Measurements from ENCODE around the gene OCIAD2.
"Not testable (repeated sequence)": the region's sequence is repeated elsewhere in the genome, so short reads cannot be mapped to it uniquely, and the experiment has no call there.

OCIAD2 gene, protein sequence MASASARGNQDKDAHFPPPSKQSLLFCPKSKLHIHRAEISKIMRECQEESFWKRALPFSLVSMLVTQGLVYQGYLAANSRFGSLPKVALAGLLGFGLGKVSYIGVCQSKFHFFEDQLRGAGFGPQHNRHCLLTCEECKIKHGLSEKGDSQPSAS

DNA sequence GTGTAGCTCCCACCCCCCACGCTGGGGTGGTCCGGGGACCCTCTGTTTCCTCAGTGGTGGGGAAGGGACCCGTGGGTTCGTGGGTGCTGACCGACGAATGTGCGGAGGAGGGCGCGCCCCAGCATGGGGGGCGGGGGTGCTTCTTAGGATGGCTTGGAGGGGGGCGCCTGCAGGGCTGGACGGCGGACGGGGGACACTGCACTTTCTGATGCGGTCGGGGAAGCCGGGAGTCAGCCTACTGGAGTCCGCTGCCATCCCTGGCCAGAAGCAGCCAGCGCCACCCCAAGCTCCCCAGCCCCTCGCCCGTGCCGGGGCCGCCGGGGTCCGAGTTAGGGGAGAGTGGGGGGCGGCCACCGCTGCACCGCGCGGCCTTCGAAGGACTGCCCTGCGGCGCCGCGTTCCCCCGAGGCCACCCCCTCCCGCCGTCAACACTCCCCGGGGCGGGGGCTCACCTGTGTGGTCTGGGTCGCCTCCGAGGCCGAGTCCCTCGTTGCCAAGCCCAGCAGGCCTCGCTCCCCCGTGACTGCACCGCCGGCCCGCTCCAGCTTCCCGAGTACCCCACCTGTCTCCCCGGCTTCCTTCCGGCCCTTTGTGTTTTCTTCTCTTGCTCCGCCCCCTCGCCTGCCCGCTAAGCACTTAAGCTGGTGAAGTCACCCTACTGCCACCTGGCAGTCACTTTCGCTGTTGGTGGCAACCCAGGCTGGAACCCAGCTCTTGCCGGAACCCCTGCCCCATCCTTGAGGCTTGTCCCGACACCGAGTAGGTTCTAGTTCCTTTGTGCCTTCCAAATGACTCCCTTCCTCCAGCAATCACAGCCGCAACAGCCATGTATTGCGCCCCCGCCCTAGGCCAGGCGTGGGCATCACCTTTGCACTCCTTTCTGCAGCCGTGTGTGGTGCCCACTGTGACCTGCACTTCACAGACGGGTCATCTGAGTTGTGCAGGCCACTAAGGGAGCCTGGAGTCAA lies at the start of gene OCIAD2:
TSS of gene OCIAD2 (minus strand) at position 569 of the 968 bp plus-strand sequence. CDS start 2,225 bp downstream, outside the sequence.
- peak; percentile 83 to 84 for DNase-seq

DNA sequence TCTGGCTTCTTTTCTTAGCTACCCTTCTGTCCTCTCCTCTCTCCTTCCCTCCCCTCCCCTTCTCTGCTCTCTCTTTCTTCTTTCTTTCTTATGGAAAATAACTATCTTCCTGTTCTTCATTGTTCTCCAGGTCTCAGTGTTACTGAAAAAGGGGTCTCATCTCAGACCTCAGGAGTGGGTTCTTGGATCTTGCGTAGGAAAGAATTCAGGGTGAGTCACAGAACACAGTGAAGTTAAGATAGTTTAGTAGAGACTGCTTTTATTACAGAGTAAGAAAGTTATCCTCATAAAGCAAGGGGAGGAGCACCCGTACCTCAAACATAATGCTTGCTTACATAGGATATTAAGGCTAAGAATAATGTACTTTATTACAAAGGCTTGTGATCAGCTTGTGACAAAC lies 47.7 kb upstream of the OCIAD2 start:
- DNase-seq, result no peak

DNA sequence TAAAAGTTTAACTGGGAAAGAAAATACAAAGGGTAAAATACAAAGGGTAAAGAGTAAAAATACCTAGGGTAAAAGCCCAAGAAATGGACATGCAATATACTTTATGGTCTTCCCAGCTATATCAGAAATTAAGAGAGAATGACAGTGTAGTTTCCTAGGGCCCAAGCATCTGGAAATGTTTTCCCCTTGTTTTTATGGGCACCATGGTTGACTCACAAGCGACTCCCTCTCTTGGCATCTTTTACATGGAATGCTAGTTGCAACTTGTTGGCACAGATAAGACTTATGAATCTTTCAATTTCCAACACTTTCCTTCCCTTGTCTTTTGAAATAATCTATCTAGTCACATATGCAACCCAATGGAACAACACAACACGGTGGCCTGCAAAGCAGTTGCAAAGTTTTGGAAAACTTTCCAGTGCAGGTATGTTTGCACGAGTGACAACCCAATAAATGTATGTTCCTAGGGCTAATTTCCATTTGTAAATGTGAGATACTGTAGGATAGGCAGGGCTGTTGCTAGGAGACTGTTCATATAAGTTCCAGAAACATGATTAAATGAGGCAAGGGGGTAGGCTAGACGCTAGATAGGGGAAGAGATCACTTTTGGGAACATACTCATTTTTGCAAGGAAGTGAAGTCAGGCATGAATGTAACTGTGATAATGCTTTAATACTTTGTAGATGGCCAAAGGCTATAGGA lies 43.1 kb upstream of the OCIAD2 start:
- no peak for DNase-seq

DNA sequence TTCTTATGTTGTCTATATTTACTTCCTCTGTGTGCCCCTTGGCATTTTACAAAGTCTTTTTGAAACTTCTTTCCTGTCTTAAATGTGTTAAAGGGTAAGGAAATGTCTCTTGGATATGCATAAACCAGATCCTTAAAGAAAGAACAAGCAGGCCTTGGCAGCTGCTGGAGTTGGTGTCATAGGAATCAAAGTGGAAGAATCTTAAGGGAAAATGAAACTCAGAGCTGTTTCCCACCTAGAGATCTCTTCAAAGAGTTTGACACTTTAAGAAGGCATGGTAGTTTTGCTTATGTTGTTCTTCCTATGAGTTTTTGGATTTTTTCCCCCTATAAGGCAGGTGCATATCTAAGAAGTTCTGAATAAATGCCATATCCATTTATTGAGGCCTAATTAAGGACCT lies 42.5 kb upstream of the OCIAD2 start:
- DNase-seq, result no peak

DNA sequence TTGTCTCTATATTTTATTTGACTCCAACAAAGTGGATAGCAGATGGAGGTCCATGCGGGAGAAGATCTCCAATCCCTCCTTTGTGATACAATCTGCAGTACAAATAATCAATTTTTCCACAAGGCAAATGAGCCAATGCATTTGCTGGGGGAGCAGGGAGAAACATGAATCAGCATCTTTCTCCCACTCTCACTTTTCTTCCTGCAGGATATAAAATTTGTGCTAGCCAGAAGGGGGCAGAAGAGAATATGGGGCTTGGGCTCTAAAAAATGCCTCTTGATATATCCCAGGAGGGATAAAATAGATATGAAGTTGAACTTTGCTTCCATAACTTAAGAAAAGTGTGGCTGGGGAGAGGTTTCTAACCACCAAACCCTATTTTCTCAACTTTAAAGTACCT lies 41.2 kb upstream of the OCIAD2 start:
- no peak for DNase-seq

DNA sequence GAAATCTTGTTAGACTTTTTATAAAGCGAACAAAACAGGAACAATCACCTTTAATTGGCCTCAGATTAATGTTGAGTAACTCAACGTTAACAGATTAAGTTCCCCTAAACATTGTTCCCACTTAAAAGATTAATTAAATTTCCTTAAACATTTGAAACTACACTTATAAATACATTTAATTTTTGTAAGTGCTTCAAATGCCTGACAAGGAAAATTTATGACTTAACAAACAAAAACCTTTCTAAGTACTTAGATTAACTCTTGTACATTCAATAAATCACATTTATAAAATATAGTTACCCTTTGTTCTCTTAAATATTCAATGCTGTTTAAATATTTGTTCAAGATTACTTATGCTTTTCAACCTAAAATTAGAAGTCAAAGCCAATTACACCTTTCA lies 39.4 kb upstream of the OCIAD2 start:
- no peak for DNase-seq

DNA sequence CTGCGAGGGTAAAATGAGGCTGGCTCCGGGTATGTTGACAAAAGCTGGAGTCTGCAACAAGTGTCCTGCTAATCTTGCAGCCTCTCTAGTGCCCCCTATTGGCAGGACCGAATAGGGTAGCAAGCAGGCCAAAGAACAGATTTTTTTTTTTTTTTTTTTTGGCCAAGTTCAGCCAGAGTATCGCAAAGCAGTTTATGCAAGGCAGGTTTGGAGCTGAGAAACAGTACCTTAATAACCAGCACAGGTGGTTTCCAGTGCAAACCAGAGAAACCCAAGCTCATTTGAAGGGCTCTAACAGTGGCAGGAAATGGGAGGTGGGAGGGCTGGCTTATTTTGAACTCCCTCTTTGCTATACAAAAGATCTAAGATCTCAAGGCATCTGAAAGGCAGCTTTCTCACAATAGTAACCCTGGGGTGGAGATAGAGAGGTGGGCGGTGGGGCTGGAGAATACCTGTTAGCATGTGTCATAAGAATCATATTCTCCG lies 38.2 kb upstream of the OCIAD2 start:
- DNase-seq, result peak; percentile 59 to 66

DNA sequence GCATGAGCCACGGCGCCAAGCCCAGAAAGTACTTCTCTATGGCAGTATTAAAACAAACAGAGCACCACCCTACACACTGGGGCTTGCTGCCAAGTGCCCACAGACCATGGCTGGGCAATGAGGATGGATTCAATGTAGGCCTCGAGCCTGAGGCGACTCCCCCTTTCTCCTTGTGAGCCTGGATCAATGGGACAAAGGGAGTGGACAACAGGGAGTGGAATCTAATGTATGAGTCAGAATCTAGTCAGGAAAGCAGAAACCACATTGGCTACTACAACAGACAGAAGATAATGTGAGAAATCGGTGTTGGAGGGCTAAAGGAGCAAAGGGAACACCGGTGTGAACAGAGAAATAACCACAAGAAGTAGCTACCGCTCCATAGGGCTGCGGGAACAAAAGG lies 37.7 kb upstream of the OCIAD2 start:
- peak; percentile 20 to 22 for DNase-seq

DNA sequence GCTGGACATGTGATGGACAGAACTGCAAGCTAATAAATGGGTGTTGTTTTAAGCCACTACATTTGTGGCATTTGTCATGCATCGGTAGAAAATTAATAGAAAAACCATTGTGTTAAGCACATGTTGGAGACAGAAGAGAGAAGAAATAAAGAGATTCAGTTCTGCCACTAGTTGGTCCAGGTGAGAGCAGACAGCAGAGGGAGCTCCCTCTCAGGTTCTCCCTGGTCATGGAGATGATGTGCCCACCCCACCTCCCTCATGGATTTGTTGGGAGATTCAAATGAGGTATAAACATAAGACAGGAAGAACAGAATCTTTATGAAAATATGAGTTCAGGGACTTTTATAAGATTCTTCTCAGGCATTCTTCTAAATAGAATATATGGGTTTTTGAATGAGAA lies 36.8 kb upstream of the OCIAD2 start:
- DNase-seq, result no peak

DNA sequence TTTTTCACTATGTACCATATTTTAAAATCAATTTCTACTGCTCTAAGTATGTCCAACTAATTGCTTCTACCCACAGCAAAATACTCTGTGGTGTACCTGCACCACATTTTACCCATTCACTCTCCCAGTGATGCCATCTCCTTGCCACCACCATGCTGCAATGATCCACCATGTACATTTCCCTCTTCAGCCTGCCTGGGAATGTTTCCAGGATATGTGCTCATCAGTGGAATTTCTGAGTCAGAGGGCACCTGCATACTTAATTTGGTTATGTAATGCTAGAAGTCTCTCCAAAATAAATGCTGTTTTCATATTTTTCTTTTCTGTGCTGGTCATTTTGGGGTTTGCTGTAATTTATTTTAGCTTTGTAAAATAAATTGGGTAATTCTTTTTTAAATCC lies 33.2 kb upstream of the OCIAD2 start:
- no peak for DNase-seq

DNA sequence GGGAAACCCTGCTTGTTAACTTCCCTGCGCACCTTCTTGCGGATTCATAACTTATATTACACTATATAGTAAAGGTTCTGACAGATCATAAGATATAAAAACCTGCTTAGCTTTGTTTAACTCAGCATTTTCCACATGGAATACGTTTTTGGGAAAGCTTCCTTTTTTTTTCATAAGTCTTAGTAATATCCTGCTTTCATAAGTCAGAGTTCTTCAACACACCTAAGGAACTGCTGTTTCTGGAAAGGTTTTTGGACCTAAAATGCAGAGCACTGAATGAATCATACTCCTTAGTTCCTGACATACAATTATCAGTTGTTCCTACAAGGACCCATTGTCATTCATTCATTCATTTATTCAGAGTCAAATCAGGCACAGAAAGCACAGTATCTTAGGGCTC lies 32.3 kb upstream of the OCIAD2 start:
- DNase-seq, result no peak

DNA sequence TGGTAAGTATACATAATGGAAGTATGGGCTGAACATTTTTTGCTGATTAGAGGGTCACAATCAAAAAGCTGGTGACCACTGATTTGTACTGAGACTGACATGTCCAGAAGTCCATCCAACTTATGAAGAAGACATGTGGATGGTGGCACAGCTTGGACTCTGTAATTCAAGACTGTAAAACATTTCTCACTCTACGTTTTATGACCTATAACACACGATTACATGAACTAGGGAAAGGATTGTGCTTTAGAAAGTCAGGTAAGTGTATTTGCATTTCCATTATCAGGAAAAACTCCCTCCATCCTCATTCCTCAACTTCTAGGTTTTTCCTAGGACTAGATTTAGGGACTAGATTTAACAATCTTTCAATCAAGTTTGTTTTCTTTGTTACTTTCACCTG lies 30.5 kb upstream of the OCIAD2 start:
- no peak for DNase-seq

DNA sequence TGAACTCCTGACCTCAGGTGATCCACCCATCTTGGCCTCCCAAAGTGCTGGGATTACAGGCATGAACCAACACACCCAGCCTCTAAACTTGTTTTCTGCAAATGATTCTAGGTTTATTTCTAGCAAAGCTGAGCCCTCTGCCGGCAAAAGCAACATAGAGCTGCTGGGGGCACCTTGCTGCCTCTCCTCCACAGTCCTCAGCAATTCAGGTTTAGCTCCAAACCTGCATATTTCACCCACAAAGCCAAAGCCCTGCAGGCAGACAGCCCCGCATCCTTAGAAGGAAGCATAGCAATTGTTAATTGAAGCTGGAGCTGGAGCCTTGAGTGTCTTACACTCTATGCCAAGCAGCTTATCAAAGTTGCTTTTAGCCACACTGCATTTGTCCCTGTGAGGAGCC lies 24.9 kb upstream of the OCIAD2 start:
- no peak for DNase-seq

DNA sequence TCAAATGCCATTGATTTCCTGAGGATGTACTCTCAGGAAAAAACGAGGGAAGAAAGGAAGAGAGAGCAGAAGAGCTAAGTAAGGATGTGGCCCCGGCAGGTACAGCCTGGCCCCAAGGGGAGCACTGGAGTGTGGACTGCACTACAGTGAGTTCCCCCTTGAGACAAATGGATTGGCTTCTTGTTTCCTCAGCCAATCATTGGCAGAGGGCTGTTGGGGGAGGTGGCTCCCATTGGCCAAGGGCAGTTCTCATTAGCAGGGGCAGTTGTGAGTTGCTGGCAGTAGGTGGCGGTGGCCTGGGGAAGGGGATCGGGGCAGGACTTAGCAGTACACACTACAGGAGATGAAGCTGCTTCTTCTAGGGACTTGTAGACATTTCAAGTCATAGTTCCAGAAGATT lies 24.1 kb upstream of the OCIAD2 start:
- DNase-seq, result no peak

DNA sequence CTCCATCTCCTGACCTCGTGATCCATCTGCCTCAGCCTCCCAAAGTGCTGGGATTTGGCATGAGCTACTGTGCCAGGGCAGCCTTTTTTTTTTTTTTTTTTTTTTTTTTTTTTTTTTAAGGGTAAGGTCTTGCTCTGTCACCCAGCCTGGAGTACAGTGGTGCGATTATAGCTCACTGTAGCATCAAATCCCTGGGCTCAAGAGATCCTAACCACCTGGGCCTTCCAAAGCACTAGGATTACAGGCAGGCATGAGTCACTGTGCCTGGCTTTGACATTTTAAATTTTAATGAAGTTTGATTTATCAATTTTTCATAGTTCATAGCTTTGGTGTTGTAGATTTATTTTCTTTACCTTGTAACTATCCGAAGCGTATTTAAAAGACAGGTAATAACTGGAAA lies 17.8 kb upstream of the OCIAD2 start:
- no peak for DNase-seq

DNA sequence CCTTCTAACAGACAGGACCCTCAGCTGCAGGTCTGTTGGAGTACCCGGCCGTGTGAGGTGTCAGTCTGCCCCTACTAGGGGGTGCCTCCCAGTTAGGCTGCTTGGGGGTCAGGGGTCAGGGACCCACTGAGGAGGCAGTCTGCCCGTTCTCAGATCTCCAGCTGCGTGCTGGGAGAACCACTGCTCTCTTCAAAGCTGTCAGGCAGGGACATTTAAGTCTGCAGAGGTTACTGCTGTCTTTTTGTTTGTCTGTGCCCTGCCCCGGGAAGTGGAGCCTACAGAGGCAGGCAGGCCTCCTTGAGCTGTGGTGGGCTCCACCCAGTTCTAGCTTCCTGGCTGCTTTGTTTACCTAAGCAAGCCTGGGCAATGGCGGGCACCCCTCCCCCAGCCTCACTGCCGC lies 16.5 kb upstream of the OCIAD2 start:
- DNase-seq, result not testable (repeated sequence)

DNA sequence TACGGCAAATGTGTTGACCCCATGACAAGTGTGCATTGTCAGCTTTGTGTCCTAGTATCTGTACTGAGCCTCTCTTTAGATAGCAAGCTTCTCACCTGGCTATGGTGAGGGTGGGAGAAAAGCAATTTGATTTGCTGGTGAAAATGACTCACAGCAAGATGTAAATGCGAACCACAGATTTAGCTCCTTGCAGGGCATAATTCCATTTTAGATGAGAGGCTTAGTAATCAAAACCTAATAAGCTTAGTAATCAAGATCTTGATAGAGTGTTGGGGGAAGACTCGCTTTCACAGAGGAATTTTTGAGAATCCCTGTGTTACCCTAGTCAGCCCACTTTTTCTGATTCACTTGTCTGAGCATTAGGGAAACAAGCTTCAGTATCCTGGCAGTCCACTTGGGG lies 7.7 kb upstream of the OCIAD2 start:
- no peak for DNase-seq

DNA sequence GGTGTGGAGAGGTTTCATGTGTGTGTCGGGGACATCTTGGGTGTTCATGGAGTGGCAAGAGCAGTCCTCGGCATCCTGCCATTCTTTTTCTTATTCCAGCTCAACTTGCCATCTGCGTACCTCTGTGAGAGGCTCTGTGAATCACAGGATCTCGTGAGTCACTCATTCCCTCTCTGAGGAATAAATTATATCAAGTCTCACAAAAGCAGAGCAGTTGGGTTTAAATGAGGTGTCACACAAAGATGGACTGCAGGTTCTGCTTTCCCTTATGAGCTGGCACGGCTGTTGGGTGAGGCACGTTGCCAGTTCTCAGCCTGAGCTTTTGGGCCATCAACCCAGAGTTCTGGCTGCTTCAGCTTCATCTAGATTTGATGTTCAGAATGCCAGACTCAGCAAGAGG lies 6.8 kb upstream of the OCIAD2 start:
- DNase-seq, result no peak

DNA sequence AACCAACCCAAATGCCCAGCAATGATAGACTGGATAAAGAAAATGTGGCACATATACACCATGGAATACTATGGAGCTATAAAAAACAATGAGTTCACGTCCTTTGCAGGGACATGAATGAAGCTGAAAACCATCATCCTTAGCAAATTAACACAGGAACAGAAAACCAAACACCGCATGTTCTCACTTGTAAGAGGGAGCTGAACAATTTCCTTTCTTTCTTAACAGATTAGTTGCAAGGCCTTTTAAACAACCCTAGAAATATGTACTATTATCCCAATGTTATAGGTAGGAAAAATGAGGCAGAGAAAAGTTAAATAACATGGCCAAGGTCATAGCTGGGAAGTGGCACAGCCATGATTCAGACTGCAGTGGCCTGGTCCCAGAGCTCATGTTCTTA lies 5.8 kb upstream of the OCIAD2 start:
- DNase-seq, result no peak

DNA sequence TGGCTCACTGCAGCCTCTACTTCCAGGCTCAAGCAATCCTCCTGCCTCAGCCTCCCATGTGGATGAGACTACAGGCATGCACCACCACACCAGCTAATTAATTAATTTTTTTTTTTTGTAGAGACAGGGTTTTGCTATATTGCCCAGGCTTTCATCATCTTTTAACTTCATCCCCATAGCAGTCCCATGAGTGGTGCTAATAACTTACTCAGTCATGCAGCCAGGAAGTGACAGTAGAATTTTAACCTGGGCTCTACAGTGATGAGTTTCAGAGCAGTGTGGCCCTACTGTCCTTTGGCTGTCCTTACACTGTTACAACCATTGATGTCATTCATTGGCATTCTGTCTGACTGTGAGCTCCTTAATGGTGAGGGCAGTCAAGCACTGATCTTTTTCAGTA lies 3.9 kb upstream of the OCIAD2 start:
- no peak for DNase-seq

DNA sequence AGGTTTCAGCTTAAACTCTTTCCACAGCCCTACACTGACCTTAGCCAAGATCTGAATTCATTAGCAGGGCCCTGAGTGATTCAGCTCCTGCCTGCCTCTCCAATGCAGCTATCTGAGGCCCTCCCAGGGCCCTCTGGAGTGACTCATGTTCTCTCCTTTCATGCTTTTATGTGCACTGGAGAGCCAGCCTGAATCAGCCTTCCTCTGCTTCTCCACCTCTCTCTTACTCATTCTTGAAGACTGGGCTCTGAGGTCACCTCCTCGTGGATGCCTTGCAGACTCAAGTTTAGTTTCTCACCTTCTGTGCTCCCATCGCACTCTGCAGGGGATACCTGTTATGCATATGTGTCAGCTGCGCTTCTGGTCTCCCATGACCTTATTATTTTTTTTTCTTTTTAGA lies 3.1 kb upstream of the OCIAD2 start:
- peak; percentile 73 to 79 for DNase-seq

DNA sequence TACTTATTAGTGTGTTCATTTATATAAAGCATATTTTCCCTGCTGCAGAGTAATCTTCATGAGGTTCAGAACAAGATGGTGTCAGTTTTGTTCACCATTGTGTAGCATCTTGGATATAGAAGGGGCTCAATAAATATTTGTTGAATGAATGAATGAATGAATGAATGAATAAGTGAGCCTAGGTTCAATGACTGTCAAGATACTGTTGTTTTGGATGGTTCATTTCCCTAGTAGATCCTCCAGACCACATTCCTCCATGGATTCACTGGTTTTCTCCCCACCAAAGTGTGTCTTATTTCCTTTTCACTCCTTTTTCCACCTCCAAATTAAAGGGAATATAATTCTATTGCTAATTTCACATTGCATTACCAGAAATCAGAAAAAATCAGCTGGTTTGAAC lies 2.1 kb upstream of the OCIAD2 start:
- DNase-seq, result no peak

DNA sequence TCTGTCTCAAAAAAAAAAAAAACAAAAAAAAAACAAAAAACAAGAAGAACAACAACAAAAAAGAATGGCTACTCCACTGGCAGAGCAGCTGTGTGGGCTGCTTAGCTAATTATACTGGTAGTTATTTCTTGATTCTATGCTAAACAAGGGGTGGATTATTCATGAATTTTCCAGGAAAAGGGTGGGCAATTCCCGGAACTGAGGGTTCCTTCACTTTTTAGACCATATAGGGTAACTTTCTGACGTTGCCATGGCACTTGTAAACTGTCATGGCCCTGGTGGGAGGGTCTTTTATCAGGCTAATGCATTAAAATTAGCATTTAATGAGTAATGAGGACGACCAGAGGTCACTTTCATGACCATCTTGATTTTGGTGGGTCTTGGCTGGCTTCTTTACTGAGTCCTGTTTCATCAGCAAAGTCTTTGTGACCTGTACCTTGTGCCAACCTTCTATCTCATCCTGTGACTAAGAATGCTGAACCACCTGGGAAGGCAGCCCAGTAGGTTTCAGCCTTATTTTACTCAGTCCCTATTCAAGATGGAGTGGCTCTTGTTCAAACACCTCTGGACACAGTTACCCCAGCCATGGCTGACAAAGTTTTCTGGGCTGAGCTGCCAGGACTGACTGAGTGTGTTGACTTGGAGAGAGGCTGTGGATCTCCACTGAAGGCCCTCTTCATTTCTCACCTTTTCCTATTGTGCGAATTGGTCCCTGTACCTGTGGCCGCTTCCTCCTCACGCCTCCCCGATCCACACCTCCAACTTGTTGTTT lies 1.3 kb upstream of the OCIAD2 start:
- no peak for DNase-seq
